SW 1271 (cell line): Measurements from ENCODE around the gene SIX3.

Experiments
- DNase-seq, 2 experiments: peaks; one replicate each; lab custom pipeline; 2025; lab: John Stamatoyannopoulos, UW

The SIX3 gene

GRCh38 chr2:44941551-44942234, at the start of gene SIX3:
TSS of gene SIX3 (plus strand) at chr2:44941702. CDS start at chr2:44942105, 403 bp downstream.
- no peak for DNase-seq

GRCh38 chr2:44894058-44894457, 47.4 kb upstream of the SIX3 start:
- DNase-seq: no peak

GRCh38 chr2:44895061-44895460, 46.4 kb upstream of the SIX3 start:
- no peak for DNase-seq

GRCh38 chr2:44897406-44897805, 44.1 kb upstream of the SIX3 start:
- no peak for DNase-seq

GRCh38 chr2:44902217-44903137, 39.0 kb upstream of the SIX3 start:
- no peak for DNase-seq

GRCh38 chr2:44904578-44904977, 36.9 kb upstream of the SIX3 start:
- DNase-seq: no peak

- no peak for DNase-seq
Observed at GRCh38 chr2:44906972-44907371, 34.5 kb upstream of the SIX3 start.

GRCh38 chr2:44909831-44910230, 31.7 kb upstream of the SIX3 start:
- no peak for DNase-seq

- DNase-seq: no peak
Observed at GRCh38 chr2:44912660-44913059, 28.8 kb upstream of the SIX3 start.

GRCh38 chr2:44916291-44916690, 25.2 kb upstream of the SIX3 start:
- DNase-seq: no peak

GRCh38 chr2:44918095-44918775, 23.3 kb upstream of the SIX3 start:
- no peak for DNase-seq

GRCh38 chr2:44920751-44921150, 20.8 kb upstream of the SIX3 start:
- no peak for DNase-seq

GRCh38 chr2:44922776-44923175, 18.7 kb upstream of the SIX3 start:
- DNase-seq: no peak

GRCh38 chr2:44925561-44926136, 15.9 kb upstream of the SIX3 start:
- DNase-seq: no peak

- DNase-seq: no peak
Observed at GRCh38 chr2:44926957-44927356, 14.5 kb upstream of the SIX3 start.

GRCh38 chr2:44927985-44928482, 13.5 kb upstream of the SIX3 start:
- no peak for DNase-seq

- no peak for DNase-seq
Observed at GRCh38 chr2:44928483-44929158, 12.9 kb upstream of the SIX3 start.

GRCh38 chr2:44929159-44929734, 12.3 kb upstream of the SIX3 start:
- DNase-seq: no peak

- no peak for DNase-seq
Observed at GRCh38 chr2:44929735-44930273, 11.7 kb upstream of the SIX3 start.

GRCh38 chr2:44930274-44931197, 11.0 kb upstream of the SIX3 start:
- DNase-seq: no peak
